Mesendoderm (in vitro differentiated cells): ENCODE data around the gene ASTN2.
"Not testable (repeated sequence)": the region's sequence is repeated elsewhere in the genome, so short reads cannot be mapped to it uniquely, and the experiment has no call there.

Experiments used
- DNase-seq: peaks from one replicate; pipeline ENCODE4 v3.0.0; 2013
- H2AK5ac ChIP-seq: 2 replicates; pipeline ENCODE4 v1.6.1; 2013; ENCODE audit warnings: low read length, inconsistent platforms
- H2BK120ac ChIP-seq: 2 replicates; pipeline ENCODE4 v1.6.1; 2013; ENCODE audit warnings: low read depth, mild to moderate bottlenecking, low read length, moderate library complexity, mixed read lengths
- H2BK15ac ChIP-seq: replicated peaks from 2 replicates; pipeline ENCODE4 v1.6.1; 2013; ENCODE audit warnings: low read depth, mild to moderate bottlenecking, moderate library complexity
- H2BK5ac ChIP-seq: 2 replicates; pipeline ENCODE4 v1.6.1; 2013; ENCODE audit warnings: low read length, inconsistent platforms
- H3K18ac ChIP-seq: 2 replicates; pipeline ENCODE4 v1.6.1; 2013; ENCODE audit warnings: mild to moderate bottlenecking, low read length, mixed read lengths
- H3K23ac ChIP-seq: one replicate; pipeline ENCODE4 v1.6.1; 2013; ENCODE audit warnings: low read length
- H3K27ac ChIP-seq: 2 replicates; pipeline ENCODE4 v1.5.1; 2013; ENCODE audit warnings: low read depth, mild to moderate bottlenecking, inconsistent platforms, low read length, moderate library complexity
- H3K27me3 ChIP-seq: 2 replicates; pipeline ENCODE4 v1.6.1; 2013; ENCODE audit warnings: low read length, control low read depth, mild to moderate bottlenecking, inconsistent platforms; ENCODE audit not compliant: insufficient read depth, poor library complexity
- H3K36me3 ChIP-seq: 2 replicates; pipeline ENCODE4 v1.6.1; 2013; ENCODE audit warnings: low read length, inconsistent platforms; ENCODE audit not compliant: control insufficient read depth, insufficient read depth
- H3K4ac ChIP-seq: one replicate; pipeline ENCODE4 v1.6.1; 2013; ENCODE audit warnings: low read depth, mild to moderate bottlenecking, low read length, moderate library complexity
- H3K4me1 ChIP-seq: 2 replicates; pipeline ENCODE4 v1.6.1; 2013; ENCODE audit warnings: low read depth, low read length, inconsistent platforms; ENCODE audit not compliant: control insufficient read depth
- H3K4me2 ChIP-seq: 2 replicates; pipeline ENCODE4 v1.6.1; 2013; ENCODE audit warnings: low read length
- H3K4me3 ChIP-seq: 2 replicates; pipeline ENCODE4 v1.5.1; 2013; ENCODE audit warnings: mild to moderate bottlenecking, low read length
- H3K56ac ChIP-seq: one replicate; pipeline ENCODE4 v1.6.1; 2013; ENCODE audit warnings: low read length
- H3K79me1 ChIP-seq: 2 replicates; pipeline ENCODE4 v1.6.1; 2013; ENCODE audit warnings: low read length, inconsistent platforms
- H3K79me2 ChIP-seq: 2 replicates; pipeline ENCODE4 v1.6.1; 2013; ENCODE audit warnings: mild to moderate bottlenecking, low read length; ENCODE audit not compliant: control insufficient read depth, insufficient read depth
- H3K9ac ChIP-seq: 2 replicates; pipeline ENCODE4 v1.6.1; 2013; ENCODE audit warnings: low read length, inconsistent platforms
- H4K5ac ChIP-seq: one replicate; pipeline ENCODE4 v1.6.1; 2013; ENCODE audit warnings: low read length
- H4K8ac ChIP-seq: one replicate; pipeline ENCODE4 v1.6.1; 2013; ENCODE audit warnings: low read depth, mild to moderate bottlenecking, control low read depth, low read length, moderate library complexity
- WGBS: extraction: QIAGEN DNeasy Blood & Tissue Kit; methylation state at CpG from one replicate; pipeline ENCODE4 v1.1.7; 2013; ENCODE audit warnings: low lambda C conversion rate, missing lambda C conversion rate; ENCODE audit not compliant: insufficient coverage; ENCODE audit errors: extremely low coverage; 5-methylcytosine and 5-hydroxymethylcytosine counted together

ASTN2 gene

GRCh38 chr9:116897201-116897600, 517.7 kb downstream of the ASTN2 start:
- WGBS: no CpG with 5 or more reads among the region's 4 CpGs
- no peak overlapping the region for H2BK5ac ChIP-seq
- H2AK5ac ChIP-seq: no peak overlapping the region
- no peak overlapping the region for H3K4me3 ChIP-seq
- H4K5ac ChIP-seq: no peak overlapping the region
- DNase-seq: no peak
- H3K79me1 ChIP-seq: no peaks in the 10 kb centered on the region
- no peak overlapping the region for H2BK120ac ChIP-seq
- no peak overlapping the region for H3K27ac ChIP-seq
- H3K4me1 ChIP-seq: no peaks in the 10 kb centered on the region
- no peak overlapping the region for H4K8ac ChIP-seq
- H3K9ac ChIP-seq: no peak overlapping the region
- no peaks in the 10 kb centered on the region for H3K36me3 ChIP-seq
- H3K27me3 ChIP-seq: no peaks in the 10 kb centered on the region
- H3K4ac ChIP-seq: no peak overlapping the region
- H3K23ac ChIP-seq: no peak overlapping the region
- H3K18ac ChIP-seq: no peak overlapping the region
- H2BK15ac ChIP-seq: no peak overlapping the region
- H3K56ac ChIP-seq: no peak overlapping the region
- no peak overlapping the region for H3K4me2 ChIP-seq
- no peaks in the 10 kb centered on the region for H3K79me2 ChIP-seq

GRCh38 chr9:116895961-116896360, 518.9 kb downstream of the ASTN2 start:
- no peaks in the 10 kb centered on the region for H3K79me2 ChIP-seq
- no peak overlapping the region for H2BK15ac ChIP-seq
- H3K36me3 ChIP-seq: no peaks in the 10 kb centered on the region
- H3K4me2 ChIP-seq: no peak overlapping the region
- H2AK5ac ChIP-seq: no peak overlapping the region
- H3K18ac ChIP-seq: no peak overlapping the region
- H2BK120ac ChIP-seq: no peak overlapping the region
- peaks cover 3% of the 10 kb centered on the region for H3K4me1 ChIP-seq
- H3K4ac ChIP-seq: no peak overlapping the region
- no peak overlapping the region for H2BK5ac ChIP-seq
- H4K8ac ChIP-seq: no peak overlapping the region
- no peak overlapping the region for H3K23ac ChIP-seq
- no peaks in the 10 kb centered on the region for H3K27me3 ChIP-seq
- no peak overlapping the region for H4K5ac ChIP-seq
- H3K27ac ChIP-seq: no peak overlapping the region
- no peaks in the 10 kb centered on the region for H3K79me1 ChIP-seq
- H3K56ac ChIP-seq: no peak overlapping the region
- no peak overlapping the region for H3K4me3 ChIP-seq
- no peak for DNase-seq
- H3K9ac ChIP-seq: no peak overlapping the region

- Histone ChIP-seq H4K8ac (no peak overlapping the region), H3K4me2 (no peak overlapping the region), H3K56ac (no peak overlapping the region), H4K5ac (no peak overlapping the region), H2BK5ac (no peak overlapping the region), H3K23ac (no peak overlapping the region), H2BK15ac (no peak overlapping the region), H3K9ac (no peak overlapping the region), H3K27me3 (no peaks in the 10 kb centered on the region), H3K36me3 (no peaks in the 10 kb centered on the region), H3K79me1 (no peaks in the 10 kb centered on the region), H3K4me1 (peaks cover 3% of the 10 kb centered on the region), H3K4ac (no peak overlapping the region), H3K4me3 (no peak overlapping the region), H3K27ac (no peak overlapping the region), H3K79me2 (no peaks in the 10 kb centered on the region), H2AK5ac (no peak overlapping the region), H3K18ac (no peak overlapping the region), H2BK120ac (no peak overlapping the region)
- no peak for DNase-seq
- WGBS: no CpG with 5 or more reads among the region's 3 CpGs
These were observed 523.4 kb downstream of the ASTN2 start for GRCh38 chr9:116891424-116891823.

- H4K8ac ChIP-seq, H3K4me2 ChIP-seq, H3K36me3 ChIP-seq, H3K18ac ChIP-seq, DNase-seq, H3K4me1 ChIP-seq, H3K79me2 ChIP-seq, H2BK15ac ChIP-seq, H3K9ac ChIP-seq, H2BK5ac ChIP-seq, H3K79me1 ChIP-seq, H3K56ac ChIP-seq, H3K4me3 ChIP-seq, H2BK120ac ChIP-seq, H4K5ac ChIP-seq, H2AK5ac ChIP-seq, H3K23ac ChIP-seq, H3K27ac ChIP-seq, H3K4ac ChIP-seq, H3K27me3 ChIP-seq: not testable (repeated sequence)
- WGBS: no CpG with 5 or more reads among the region's 4 CpGs
These were observed 526.4 kb downstream of the ASTN2 start for GRCh38 chr9:116888476-116888875.

GRCh38 chr9:116888066-116888465, 526.8 kb downstream of the ASTN2 start:
- WGBS: no CpG with 5 or more reads among the region's 1 CpG

GRCh38 chr9:116883676-116884075, 531.2 kb downstream of the ASTN2 start:
- Histone ChIP-seq H3K23ac (no peak overlapping the region), H3K9ac (no peak overlapping the region), H3K27me3 (no peaks in the 10 kb centered on the region), H4K8ac (no peak overlapping the region), H3K56ac (no peak overlapping the region), H3K4me3 (no peak overlapping the region), H3K4me1 (no peaks in the 10 kb centered on the region), H3K4me2 (no peak overlapping the region), H3K18ac (no peak overlapping the region), H3K27ac (no peak overlapping the region), H2BK5ac (no peak overlapping the region), H2BK120ac (no peak overlapping the region), H4K5ac (no peak overlapping the region), H3K79me2 (no peaks in the 10 kb centered on the region), H2AK5ac (no peak overlapping the region), H3K4ac (no peak overlapping the region), H3K79me1 (no peaks in the 10 kb centered on the region), H2BK15ac (no peak overlapping the region), H3K36me3 (no peaks in the 10 kb centered on the region)
- WGBS: no CpG with 5 or more reads among the region's 1 CpG
- DNase-seq: no peak

More at GRCh38 chr9:116888066-116888465, 526.8 kb downstream of the ASTN2 start:
- Histone ChIP-seq H2BK120ac (no peak overlapping the region), H3K79me1 (no peaks in the 10 kb centered on the region), H2BK15ac (no peak overlapping the region), H4K8ac (no peak overlapping the region), H3K4me1 (peaks cover 3% of the 10 kb centered on the region), H3K9ac (no peak overlapping the region), H3K4me2 (no peak overlapping the region), H3K4ac (no peak overlapping the region), H3K4me3 (no peak overlapping the region), H3K36me3 (no peaks in the 10 kb centered on the region), H3K79me2 (no peaks in the 10 kb centered on the region), H3K23ac (no peak overlapping the region), H3K27me3 (no peaks in the 10 kb centered on the region), H3K56ac (no peak overlapping the region), H3K18ac (no peak overlapping the region), H3K27ac (no peak overlapping the region), H2BK5ac (no peak overlapping the region), H4K5ac (no peak overlapping the region), H2AK5ac (no peak overlapping the region)
- DNase-seq: no peak
